Measurements from ENCODE around the gene SMG9.
"Not testable (repeated sequence)": the region's sequence is repeated elsewhere in the genome, so short reads cannot be mapped to it uniquely, and the experiment has no call there.

SMG9 gene

DNA sequence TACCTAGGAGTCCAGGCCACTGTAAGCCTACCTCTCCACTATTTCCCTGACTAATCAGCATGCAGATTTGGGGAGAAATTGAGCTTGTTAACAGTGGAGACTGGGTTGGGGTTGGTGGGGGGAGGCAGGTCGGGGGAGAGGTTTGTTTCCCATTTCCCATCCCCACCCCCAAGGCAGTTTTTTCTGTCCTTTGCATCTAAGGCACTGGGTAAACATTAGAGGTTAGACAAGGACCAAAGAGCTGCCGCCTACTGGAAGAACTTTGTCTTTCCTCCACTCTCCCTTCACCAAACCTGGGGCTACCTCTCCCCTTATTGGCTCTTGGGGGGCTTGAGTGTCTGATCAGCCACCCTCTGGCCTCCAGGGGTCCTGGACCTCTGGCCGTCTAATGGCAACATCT is 25.1 kb upstream of the SMG9 start:
- no peak for DNase-seq

DNA sequence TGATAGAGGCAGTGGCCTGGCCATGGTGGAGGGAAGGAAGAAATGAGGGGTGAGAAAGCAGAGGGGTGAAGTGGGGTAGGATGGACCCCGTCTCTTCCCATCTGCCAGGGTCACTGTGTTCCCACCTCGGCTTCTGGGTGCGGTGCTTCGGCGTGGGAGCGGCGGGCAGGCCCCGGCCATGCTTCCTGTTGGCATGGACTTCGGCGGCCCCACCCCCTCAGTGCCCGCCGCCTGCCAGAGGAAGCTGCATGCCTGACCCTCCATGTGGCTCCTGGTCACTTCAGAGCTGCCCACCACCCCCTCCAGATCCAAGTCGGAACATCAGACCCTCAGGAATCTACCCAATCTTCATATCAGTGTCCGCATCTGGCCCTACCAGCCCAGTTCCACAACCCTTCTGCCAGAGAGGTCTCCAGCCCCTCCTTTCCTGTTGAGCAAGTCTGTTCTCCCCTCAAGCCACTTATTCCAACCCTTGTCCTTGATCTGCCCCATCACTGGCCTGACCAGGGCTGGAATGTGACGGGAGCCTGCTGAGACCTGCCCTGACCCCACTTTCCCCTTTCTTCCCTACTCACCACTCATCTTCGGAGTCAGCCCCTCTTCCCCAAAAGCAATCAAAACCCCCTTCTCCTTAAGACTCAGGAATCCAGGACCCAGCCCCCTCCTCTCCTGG is 24.5 kb upstream of the SMG9 start:
- no peak for DNase-seq

DNA sequence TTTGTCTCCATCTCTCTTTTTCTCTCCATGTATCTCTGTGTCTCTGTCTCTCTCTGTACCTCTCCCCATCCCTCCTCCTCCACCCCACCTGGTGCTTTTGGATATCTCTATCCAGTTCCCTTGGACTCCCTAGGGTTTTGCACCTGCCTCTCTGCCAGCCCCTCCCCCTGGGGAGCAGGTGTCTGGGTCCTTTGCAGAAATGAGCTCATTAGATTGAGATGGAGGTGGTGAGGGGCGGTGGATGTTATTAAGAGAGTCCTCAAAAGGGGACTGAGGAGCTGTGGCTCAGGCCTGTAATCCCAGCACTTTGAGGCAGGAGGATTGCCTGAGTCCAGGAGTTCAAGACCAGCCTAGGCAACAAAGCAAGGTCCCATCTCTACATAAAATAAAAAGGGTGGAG is 23.9 kb upstream of the SMG9 start:
- no peak for DNase-seq

DNA sequence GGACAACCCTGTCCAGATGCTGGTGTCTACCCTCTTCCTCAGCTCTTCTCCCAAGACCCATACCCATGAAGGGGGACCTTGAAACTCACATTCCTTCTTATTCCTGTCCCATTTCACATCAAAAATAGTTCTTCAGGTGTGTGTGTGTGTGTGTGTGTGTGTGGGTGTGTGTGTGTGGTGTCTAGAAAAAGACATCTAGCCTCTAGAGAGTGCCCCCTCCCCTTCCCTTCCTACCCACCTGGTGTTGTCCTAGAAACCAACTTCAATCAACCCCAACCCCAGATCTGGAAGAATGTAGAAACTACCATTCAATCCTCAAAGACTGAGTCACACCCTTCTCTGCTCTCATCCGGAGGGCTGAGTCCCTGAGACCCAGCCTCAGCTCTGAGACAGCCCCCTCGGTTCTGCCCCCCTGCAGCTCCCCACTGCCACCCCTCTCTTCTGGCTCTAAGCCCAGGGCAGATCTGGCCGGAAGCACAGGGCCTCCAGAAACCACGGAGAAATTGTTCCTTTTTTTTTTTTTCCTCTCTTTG is 22.5 kb upstream of the SMG9 start:
- DNase-seq: peak; percentile 60

DNA sequence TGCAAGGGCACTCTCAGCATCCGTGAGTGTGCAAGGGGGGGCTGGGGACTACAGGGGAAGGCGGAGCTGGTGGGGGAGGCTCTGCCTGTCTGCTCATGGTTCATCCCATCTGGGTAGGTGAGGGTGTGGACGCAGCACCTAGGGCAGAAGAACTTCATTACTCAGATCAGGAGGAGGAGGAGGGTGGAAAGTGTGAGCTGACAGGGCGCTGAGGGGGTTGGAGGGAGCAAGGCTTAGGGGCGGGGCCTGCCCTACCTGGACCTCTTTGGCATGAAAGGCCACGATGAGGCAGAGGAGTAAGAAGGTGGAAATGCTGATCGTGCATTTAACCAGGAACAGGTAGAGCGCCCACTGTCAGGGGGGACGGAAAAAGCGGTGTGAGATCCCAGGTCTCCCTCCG is 21.5 kb upstream of the SMG9 start:
- peak; percentile 89 for DNase-seq

DNA sequence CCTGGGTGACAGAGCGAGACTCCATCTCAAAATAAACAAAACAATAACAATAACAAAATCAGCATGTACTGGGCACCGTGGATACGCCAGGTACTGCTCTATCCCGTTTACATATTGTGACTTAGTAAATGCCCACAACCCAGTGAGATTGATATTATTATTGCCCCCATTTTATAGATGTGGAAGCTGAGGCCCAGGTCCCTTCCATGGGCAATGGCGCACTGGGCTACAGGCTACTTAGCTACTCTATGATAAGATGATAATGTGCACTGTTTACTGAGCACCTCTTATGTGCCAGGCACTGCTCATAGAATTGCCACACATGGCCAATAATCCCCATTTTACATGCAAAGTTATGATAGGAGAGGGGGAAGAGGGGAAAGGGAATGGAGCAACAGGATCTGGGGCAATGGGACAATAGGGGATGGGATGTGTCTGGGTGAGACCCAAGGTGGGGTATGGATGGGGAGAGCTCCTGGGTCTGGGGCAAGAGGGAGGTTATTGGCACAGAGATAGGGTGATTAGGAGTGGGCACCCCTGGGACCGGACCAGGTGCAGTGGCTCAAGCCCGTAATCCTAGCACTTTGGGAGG is 20.6 kb upstream of the SMG9 start:
- no peak for DNase-seq

DNA sequence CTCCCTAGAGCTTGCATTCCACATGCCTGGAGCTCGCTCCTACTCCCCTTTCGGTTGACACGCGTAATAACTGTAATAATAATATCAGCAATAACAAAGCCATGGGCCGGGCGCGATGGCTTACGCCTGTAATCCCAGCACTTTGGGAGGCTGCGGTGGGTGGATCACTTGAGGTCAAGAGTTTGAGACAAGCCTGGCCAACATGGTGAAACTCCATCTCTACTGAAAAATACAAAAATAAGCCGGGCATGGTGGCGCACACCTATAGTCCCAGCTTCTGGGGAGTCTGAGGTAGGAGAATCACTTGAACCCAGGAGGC is 20.1 kb upstream of the SMG9 start:
- not testable (repeated sequence) for DNase-seq

DNA sequence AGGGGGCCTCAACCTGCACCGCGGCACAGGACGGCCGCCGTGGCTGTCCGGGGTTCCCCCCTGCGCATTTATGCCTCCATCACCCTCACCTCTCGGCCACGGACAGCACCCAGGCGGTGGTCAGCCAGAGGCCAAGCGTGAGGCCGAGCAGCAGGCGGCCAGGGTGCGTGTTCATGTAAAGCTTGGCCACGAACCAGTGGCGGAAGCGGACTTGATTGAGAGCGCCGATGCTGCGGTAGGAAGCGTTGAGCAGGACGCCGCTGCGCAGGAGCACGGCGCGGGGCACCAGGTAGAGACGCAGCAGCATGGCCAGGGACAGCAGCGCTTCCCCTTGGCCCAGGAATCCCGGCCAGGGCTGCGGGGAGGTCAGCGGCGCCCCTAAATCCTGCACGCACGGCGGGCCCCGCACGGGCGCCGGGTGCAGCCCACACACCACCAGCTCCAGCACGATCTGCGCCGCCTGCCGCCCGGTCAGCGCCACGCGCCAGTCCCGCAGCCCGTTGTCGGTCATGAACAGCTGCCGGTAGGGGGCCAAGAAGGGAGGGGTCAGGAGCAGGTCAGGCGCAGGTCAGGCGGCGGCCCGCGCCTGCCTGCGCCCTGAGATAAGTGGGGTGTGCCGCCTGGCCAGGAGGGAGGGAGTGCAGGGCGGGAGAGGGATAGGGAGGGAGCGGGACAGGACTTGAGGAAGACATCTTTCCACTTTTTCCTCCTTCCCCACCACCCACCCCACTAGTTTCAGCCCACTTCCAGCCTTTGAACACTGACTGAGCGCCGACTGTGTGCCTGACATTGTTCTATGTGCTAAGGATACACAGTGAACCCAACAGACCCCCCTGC is 19.6 kb upstream of the SMG9 start:
- no peak for DNase-seq

DNA sequence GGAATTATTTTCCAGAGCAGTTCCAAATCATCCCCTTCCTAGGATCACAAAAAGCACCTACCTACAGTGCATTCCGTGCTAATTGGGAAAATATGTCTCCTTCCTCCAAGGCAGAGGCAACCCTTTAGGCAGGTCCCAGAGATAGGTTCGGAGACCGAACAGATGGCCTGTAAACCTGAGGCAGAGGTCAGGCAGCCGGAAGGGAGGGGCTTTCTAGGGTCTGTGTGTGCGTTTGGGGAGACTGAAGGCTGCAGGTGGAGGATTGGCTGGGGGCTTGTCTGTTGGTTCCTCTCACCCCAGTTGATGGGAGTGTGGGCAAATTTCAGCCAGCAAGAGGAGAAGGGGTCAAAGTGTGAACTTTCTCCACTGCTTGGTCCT is 19.0 kb upstream of the SMG9 start:
- no peak for DNase-seq

DNA sequence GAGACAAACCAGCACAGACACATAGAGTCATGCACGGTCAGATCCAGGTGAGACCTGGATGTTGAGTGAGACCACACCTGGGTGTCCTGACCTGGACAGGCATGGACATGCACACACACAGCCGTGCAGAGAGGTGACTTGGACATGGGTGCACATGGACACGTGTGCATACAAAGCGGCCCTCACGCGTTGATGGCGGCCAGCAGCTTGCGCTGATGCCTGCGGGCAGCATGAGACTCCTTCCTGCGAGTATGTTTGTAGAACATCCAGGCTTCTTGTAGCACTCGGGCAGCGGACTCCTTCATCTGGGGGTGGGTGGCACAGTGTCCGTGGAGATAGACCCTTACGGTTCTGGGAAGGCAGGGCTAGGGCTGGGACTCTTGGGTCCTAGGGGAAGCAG is 14.5 kb upstream of the SMG9 start:
- DNase-seq: no peak

DNA sequence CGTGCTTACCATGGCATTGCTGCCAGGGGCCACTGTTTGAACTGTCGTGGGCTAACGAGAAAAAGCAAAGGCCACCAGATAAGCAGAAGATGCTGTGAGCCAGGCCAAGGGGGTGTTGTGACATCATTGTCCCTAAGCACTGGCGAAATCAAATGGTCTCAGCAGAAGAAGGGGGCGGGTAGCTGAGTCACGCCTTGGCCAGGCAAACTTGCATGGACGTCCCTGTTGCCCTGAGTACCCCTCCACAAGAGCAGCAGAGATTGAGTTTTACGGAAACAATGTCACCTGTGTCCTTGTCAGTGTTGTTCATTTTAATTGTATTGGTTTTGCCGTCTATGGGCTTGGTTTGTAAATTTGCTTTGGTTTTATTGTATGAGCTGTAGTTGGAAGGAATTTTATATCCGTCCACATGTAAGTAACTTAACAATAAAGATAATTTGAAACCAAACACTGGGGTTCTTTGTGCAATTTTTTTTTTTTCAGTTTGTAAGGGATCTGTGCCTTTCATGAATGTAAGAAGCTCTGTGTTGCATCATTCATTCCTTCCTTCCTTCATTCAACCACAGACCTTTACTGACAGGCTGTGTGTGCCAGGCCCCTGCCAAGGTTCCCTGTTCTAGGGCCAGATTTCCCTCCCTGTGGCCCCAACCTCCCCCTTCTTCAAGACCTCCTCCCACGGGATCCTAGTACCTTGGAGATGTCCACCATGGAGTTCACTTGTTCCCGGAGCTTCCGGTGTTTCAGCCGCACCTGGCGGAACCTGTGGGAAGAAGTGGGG is 13.7 kb upstream of the SMG9 start:
- no peak for DNase-seq

DNA sequence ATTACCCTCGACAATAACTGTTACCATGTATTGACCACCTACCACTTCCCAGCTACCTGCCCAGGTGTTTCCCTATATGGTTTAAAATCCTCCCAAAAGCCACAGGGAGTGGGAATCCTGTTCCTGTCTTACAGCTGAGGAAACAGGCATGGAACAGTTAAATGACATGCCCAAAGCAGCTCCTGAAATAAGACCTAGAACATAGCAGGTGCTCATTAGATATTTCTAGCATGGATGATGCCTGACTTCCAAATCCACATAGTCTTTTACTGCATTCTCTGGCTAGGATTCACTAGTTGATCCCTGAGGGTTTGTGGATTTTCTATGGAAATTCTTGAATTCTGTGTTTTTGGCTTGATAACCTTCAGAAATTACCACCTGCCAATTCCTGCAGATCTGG is 13.1 kb upstream of the SMG9 start:
- no peak for DNase-seq

DNA sequence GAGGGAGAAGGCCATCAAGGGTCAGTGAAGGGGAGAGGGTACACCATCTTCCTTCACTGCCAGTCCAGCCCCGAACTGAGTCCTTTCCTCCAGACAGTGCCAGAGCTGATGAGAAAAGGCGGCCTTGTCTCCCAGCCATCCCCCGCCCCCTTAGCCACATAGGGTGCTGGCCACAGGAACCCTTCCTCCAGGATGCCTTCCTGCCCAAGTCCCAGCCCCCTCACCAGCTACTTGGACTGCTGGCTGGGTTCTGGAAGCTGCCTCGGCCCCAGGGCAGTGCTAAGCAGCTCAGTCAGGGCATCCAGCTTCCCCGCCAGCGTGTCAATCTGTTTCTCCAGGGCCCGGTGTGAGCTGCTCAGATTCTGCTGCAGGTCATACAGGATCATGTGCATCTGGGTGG is 12.6 kb upstream of the SMG9 start:
- DNase-seq: no peak

DNA sequence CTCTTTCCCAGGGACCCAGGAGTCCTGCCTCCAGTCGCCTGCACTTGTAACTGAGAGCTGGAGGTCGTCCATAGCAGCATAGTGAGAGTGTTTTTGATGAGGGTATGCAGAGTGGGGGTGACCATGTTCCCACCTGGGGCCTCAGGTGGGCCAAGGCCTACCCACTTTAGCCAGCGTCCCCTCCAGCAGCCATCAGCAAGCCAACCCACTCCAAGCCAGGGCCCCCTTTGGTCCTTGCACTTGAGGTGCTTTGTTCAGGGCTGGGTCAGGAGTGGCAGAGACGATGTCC is 11.9 kb upstream of the SMG9 start:
- DNase-seq: no peak

DNA sequence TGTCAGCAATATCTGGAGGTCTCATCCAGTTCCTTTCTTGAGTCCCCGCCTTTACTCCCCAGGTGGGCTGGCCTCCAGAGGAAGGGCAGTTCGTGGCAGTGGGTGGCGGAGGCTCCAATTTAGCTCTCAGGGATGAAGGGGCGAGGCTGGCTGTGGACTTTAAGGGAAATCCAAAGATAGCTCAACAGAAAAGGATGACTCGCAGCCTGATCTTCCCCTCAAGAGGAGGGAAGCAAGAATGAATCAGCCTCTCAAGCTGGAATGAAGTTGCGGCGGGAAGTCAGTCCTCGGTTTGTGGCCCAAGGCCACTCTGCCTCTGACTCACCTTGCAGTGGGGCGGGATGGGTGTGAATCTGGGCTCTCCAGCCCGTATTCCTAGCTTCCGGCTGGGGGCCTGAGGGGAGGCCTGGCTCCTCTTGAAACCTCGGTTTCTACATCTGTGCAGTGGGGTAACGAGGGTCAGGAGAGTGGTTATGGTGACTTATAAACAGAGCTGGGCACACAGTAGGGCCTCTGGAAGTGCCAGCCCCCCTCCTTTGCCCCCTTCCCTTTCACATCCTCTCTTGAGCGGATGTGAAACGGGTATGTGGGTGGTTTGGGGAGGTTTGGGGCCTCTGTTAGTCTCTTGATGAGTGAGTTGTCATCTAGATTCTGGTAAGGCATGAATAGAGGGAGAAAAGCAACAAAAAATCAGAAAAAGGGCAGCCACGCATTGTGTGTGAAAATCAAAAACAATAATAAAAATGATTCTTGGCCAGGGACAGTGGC is 10.5 kb upstream of the SMG9 start:
- peak; percentile 92 for DNase-seq

DNA sequence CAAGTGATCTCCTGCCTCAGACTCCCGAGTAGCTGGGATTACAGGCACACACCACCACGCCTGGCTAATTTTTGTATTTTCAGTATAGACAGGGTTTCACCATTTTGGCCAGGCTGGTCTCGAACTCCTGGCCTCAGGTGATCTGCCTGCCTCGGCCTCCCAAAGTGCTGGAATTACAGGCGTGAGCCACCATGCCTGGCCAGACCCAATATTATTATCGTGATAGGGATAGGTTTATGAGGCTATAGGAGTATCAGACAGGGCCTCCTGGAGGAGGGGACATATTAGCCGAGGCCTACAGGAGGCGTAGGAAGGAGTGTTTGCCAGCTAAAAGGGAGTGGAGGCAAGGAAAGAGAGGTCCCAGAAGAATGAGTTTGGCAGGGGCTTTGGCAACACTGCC is 9.9 kb upstream of the SMG9 start:
- not testable (repeated sequence) for DNase-seq

DNA sequence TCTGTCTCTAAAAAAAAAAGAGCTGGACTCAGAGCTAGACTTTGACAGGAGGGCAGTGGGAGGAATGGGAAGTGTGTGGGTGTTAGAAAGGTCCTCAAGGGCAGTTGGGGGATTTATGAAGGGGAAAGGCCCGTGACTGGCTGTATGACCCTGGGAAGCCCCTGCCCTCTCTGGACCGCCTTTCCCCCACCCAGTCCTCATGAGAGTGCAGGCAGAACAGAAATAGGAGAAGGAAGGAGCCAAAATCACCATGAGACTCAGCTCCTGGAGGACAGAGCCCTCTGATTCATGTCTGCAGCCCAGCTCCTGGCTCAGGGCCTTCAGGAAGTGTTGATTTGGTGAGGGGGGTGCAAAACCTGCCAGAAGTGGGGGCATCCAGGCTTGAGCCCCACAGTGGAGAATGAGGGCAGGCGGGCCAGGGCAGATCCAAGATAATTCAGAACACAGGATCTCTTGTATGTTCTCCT is 8.7 kb upstream of the SMG9 start:
- DNase-seq: no peak

DNA sequence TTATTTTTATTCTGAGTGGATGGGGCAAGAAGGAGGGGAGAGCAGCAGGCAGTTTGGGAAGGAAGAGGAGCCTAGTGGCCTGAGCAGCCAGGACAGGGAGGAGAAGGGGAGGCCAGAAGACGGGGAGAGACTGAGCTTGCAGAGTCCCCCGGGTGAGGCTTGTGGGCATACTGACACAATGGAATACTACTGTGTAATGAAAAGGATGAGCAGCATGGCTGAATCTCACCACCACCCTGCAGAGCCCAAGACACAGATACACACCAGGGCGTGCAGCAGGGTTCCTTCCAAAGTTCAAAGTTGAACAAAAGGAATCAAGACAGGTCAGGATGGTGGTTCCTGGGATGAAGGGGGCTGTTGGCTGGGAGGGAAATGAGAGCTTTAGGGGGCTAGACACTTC is 8.1 kb upstream of the SMG9 start:
- DNase-seq: no peak

DNA sequence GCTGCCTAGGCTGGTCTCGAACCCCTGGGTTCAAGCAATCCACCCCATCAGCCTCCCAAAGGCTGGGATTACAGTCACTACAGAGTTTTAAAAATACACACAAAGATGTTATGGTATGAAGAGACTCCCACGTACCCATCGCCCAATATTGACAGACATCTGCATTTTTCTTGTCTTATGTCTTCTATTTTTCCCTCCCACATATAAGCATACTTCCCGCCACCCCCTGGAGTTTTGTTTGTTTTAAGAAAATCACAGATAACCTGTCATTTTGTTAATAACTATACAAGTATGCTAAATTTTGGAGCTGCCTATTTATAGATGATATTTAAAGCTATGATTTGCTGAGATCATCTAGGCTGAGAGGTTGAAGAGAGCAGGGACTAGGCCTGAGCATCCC is 6.2 kb upstream of the SMG9 start:
- no peak for DNase-seq

DNA sequence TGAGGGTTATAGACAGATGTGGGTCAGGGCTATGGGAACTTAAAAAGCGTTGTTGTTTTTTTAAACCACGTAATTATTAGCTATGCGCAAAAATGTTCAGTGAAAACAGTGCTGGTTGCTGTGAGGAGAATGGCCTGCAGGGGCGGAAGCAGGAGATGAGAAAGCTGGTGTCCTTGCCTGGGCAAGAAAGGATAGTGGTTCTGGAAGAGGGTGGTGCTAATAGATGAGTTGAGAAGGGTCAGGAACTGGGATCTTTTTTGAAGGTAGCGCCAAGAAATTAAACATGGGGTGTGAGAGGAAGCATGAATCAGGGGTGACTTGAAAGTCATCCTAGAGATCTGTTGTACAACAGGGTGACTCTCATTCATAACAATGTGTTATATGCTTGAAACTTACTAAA is 4.8 kb upstream of the SMG9 start:
- DNase-seq: no peak

DNA sequence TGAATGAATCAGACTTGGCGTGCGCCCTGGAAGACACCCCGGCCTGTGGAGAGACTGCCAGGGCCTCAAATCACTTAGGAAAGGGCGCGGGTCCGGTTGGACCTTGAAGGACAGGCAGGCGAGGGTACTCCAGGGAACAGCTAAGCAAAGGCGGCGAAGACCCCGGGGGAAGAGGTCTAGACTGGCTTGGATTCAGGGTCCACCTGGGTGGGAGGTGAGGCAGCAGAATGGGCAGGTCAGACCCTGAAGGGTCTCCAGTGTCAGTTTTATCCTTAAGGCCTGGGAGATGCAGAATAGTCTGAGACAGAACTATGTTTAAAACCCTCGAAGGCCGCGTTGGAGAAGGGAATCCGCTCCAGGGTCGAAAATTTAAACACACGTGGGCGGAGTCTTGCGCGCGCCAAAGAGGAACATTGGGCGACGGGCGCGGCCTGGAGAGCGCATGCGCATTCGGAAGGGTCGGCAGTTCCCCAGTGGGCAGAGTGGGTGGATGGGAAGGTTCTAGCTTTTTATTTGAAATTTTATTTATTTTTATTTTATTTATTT is 567 bp upstream of the SMG9 start:
- DNase-seq: peak; percentile 91

DNA sequence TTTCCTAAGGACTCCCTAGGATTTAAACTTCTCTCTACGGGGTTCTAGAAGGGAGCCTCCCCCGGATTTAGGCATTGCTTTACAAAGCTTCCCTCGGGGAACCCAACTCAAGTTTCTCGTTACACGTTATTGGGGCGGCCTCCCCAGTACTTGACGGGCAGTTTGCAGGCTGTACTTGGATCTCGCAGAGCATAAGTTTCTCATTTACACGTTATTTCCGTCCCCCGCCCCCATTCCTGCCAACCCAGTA is 584 bp downstream of the SMG9 start:
- no peak for DNase-seq
